ENCODE data around the gene CBX4. TPM values are rescaled to one million over a fixed set of nuclear protein-coding genes. Genes with fewer than 3 reads are reported as not detected.

Gene CBX4
- polyA plus RNA-seq, 1 donor: 11.0 TPM

DNA sequence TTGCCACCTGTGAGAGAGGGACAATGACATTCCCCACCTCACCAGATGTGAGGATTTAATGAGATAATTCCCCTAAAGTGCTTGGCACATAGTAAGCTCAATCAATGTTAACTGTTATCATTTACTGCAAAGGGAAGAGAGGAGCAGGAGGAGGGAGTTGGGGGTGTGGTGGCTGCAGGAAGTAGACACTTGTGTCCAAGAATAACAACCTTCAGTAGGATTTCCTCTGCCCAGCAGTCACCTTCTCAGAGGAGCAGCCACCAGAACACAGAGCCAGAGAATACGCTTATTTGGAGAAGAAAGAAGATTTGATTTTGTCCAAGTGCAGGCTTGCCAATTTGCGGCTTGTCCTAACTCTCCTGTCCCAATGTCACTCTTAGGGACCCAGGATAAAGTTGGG is 10.2 kb downstream of the CBX4 start:
- no peak for DNase-seq

DNA sequence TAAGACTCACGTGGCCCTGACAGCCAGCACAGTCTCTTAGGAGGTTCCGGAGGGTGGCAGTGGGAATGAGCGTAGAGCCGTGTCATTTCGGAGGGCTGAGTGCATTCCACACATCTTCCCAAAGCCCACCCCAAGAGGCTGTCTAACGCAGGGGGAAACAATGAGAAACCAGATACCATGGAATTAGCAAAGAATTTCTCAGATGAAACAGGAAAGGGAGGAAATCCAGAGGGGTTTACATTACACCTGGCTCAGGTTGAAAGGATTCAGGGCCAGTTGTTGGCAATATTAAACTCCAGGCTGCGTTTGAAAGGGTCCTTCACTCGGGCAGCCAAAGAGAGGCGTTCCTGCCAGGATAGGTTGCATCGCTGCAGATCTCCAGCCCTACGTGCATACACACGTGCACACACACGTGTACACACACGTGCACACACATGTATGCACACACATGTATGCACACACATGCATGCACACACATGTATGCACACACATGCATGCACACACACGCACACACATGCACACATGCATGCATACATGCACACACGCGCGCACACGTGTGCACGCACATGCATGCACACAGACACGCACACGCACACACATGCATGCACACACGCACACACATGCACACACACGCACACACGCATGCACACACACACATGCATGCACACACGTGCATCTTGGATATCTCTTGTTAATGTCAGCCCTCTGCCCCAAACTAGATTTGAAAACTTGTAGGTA is 12.2 kb downstream of the CBX4 start:
- DNase-seq: no peak

DNA sequence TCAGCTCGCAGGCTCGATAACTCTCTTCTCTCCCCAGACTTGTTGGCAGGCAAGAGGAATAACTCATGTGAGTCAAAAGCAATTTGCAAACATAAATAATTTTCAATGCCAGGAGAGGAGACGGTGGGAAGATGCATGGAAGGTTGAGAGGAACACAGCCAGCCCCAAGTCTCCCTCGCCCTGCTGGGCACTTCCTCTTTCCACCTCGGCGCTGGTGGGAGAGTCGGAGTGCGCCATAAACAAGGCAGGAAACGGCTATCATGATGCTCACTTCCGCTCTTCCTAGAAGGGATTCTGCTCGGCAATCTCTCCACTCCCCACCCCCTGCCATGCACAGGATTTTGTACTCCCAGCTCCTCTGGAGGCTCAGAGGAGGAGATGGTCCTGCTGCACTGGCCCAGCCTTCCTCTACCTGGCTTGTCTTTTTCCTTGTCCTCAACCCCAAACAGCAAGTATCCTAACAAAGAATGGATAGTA is 13.0 kb downstream of the CBX4 start:
- no peak for DNase-seq

DNA sequence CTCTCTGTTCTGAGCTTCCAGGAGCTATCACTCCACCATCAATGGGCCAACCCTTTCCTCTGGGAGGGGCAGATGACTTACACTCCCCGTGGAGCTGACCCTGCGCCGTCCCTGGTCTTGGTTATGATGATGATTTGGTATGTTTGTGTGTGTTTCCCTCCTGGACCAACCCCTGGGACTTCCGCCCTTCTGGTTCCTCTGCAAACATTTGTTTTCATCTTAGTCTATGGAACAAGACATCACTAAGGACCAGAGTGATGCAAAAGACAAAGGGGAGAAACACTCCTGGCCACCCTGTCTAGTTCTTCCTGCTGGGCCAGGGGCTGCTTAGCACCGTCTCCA is 13.7 kb downstream of the CBX4 start:
- no peak for DNase-seq

DNA sequence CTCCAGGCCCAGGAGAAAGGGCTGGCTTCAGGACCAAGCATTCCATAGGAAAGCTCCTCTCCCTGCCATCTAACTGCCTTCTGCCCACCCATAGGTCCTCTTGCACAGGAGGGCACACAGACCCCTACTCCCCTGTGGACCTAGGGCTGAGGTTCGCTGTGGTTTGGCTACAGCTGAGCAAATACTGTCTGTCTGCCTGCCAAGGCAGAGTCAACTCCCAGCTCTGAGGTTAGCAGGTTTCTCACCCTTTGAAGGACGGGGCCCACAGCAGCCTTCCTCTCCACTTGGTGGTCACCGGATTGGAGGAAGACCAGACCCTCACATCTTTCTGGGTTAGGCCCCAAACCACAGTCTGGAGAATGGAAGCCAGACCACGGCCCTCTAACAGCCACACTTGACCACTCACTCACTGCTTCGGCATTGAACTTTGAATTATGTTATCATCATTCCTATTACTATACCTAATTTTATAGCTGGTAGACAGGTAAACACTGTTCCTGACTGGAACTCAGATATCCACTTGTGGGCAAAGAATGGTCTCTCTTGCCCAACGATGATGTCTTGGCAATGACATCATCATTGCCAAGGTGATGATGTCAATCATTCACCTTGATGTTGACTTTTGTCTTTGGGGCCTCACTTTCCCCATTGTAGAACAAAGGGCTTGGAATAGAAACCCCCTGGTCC is 14.2 kb downstream of the CBX4 start:
- no peak for DNase-seq

DNA sequence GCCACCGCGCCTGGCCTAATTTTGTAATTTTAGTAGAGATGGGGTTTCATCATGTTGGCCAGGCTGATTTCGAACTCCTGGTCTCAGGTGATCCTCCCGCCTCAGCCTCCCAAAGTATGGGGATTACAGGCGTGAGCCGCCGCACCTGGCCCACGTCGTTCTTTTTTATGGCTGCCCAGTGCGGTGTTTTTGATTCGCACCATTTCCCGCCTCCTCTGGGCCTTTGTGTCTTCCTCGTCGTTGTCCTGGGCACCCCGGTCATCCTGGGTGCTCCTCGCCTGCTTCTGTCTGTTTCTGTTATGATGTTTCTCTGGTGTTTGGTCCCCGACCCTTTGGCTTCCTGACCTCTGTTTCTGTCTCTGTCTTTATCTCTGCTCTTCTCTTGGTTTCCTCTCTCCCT is 15.0 kb downstream of the CBX4 start:
- DNase-seq: no peak

DNA sequence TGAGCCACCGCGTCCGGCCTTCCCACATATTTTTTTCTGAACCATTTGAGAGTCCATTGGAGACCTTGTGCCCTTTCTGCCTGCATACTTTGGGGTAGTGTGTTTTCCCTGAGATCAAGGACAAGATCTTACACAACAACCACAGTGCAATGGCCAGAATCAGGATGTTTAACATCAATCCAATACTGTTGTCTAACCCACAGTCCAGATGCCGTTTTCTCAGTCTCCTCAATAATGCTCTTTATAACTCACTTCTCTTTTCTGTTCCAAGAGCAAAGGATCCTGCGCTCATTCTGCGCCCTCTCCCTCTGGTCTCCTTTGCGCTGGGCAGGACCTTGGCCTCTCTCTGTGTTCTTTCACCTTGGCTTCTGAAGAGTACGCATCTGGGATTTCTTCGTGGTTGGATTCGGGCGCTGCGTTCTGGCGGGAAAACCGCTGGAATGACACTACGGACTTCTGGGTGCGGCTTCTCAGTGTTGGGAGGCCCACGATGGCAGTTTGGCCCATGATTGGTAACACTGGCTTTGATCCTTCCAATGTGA is 16.6 kb downstream of the CBX4 start:
- no peak for DNase-seq

DNA sequence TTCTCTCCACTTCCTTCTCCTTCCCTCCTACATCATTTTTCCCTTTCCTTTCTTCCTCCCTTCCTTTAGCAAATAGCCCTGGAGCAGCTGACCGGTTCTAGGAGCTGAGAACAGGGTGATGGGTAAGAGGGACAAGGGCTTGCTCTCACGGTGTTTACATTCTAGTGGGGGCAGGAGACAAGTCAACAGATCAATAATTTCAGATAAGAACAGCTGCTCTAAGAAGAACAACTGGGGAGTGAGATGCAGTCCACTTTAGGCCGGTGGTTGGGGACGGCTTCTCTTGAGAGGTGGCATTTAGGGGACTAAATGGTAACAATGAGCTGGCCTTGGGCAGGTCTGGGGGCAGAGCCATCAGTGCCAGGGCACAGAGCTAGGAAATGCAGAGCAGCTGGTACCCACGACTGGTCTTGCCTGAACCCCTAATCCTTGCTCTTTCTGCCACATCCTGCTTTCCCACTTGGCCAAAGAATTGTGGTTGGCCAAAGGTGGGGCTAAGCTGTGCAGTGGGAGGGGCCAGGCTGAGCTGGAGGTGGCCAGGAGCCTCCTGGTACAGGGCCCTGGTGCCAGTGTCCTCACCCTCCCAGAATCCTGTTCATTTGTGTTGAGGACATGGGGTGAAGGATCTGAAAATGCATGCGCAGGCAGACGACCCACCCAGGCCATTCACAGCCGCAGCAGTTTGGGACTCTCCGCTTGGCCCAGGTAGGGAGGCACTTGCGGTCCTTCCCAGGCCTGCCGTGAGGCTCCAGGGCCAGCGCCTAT is 17.7 kb downstream of the CBX4 start:
- DNase-seq: no peak

DNA sequence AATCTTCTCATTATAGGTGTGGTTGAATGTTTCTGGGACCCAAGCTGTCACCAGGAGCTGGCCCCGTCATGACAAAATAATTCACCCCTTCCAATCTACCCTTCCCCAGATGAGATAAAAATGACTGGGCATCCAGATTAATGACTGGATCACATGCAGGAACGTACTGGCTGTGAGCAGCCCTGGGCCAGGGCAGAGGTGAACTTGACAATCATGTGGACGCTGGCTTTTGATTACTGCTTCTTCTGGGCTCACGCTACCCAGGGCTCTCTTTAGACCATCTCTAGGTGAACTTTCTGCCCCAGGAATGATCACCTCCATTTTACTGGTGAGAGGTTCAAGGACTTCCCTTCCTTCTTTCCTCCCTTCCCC is 18.3 kb downstream of the CBX4 start:
- no peak for DNase-seq

DNA sequence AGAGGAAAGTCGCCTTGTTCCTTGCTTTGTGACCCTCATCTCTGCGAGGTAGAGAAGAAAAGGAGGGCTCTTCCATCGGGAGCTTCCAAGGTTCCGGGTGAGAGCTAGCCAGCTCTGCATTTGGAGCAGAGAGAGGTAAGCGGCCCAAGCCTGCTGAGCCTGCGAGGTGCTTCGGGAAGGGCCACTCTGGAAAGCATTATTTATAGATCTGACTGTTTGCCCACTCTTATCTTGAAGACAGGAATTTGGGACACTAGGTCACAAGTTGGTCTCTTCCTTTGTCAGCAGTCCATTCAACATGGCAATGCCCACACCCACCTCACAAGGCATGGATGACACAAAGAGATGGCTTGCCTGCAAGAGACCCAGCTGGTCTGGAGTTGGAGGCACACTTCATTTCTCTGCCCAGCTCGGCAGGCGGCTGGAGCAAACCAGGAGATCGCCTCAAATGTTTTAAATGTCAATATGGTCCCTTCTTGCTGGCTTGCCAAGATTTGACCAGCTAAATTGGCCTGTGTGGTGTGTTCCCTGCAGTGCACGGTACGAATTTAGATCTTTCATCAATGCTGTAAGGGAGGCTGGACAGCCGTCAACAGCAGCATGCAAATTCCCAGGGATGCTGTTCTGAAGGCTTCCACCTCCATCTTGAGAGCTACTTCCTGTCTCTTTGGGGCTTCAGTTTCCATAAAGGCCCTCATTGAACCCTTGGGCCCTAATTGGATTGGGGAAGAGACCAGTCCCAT is 19.5 kb downstream of the CBX4 start:
- DNase-seq: no peak

DNA sequence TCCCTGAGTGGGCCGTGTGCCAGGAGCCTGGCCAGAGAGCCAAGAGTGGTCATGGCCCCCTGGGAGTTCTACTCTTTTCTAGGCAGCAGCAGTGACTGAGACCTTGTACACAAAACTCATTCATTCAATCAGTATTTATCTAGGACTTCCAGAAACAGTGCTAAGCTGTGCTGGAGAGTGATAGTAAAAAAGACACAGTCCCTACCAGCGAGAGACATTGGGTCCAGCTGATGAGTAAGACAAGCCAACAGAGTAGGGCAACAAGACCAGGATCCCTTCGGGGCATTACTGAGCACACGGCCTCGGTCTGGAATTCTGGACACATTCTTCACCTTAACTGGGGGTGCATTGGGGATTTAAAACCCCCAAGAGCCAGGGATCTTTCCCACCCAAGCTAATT is 20.2 kb downstream of the CBX4 start:
- no peak for DNase-seq

DNA sequence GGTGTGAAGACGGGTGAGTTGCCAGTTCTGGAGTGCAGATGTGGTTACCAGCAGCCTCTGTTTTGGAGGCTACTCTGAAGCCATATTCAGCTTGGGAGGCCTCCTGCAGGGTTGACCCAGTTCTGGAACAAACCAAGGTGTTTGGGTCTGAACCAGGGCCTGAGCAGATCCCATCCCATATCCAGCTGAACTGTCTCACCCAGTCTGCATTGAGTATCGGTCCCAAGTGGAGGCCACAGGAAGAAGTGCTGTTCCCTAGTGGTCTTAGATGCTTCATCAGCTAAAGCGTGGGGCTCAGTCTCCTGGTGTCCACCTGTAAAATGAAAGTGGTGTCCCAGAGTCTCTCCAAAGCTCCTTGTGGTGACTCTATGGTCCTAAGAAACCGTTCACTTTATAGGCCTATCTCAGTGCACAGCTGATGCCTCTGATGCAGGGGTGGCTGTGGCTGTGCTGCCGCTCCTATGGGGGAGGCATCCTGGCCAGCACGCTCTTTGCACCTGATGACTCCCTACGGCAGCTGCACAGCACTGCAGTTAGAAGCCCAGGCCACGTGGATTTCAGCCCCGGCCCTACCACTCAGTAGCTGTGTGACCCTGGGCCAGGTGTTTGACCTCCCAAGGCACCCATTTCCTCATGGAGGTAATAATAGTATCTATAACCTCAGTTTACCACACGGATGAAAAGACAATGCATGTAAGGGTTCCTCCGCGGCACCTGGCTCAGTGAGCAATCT is 21.0 kb downstream of the CBX4 start:
- no peak for DNase-seq

DNA sequence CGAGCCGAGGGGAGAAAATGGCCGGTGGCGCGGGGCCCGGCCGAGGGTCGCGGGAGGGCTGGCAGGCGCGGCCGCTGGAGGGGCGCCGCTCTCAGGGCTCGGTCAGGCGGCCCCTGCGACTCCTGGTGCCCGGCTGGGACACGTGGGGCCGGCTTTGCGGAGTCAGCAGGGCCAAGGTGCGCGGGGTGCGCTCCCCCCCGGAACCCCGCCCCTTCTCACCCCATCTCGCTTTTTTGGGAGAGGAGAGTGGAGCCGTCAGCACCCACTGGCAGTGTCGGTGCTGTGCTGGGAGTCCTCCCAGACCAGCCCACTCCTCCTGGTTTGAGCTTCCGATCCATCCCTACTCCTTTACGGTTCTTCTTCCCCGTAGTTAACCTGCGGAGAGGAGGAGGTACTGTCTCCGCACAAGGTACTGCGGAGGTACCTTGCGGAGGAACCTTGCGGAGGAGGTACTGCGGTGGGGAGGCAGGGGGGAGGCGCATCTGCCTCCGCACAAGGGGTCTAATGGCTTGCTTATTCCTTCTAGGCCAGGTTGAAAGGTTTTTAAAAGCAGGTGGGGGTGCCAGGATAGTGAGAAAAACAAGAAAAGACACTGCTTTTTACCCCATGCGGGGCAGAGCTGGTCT is 23.3 kb downstream of the CBX4 start:
- DNase-seq: no peak

DNA sequence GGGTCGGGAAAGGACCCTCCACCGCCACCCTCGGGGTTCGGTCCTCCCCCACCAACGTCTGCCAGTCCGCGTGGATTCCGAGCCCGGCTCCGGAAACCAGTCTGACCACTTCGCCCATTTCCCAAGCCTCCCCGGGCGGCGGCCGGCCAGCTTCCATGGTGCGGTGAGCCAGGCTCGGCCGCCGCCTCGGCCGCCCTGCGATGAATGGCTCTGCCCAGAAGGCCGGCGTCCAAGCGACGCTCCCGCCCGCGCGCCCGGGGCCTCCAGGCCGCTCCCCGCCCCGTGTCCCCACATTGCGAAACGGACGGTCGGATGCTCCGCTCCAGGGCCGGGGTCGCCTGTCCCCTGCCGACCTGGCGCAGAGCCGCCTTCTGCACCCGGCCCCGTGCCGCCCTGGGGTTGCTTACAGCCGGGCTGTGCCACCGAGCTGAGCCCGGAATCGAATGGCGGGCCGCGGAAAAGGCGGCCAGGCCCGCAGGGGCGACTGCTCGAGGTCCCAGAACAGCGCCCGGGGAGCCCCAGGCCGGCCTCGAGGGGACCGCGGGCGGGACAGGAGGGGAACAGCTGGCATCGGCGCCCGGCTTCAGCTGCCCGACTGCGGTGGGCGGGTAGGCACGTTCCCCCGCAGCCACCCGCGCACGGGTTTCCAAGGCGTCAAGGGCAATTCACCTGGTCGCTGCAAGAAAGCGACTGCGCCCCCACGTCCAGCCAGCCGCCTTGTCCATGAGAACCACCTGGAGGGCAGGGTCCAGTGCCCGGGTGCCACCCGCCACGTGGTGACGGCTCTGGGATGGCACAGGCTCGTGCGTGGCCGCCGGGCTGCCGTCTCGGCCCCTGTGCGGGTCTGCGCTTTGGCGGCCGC is 24.0 kb downstream of the CBX4 start:
- DNase-seq: no peak

DNA sequence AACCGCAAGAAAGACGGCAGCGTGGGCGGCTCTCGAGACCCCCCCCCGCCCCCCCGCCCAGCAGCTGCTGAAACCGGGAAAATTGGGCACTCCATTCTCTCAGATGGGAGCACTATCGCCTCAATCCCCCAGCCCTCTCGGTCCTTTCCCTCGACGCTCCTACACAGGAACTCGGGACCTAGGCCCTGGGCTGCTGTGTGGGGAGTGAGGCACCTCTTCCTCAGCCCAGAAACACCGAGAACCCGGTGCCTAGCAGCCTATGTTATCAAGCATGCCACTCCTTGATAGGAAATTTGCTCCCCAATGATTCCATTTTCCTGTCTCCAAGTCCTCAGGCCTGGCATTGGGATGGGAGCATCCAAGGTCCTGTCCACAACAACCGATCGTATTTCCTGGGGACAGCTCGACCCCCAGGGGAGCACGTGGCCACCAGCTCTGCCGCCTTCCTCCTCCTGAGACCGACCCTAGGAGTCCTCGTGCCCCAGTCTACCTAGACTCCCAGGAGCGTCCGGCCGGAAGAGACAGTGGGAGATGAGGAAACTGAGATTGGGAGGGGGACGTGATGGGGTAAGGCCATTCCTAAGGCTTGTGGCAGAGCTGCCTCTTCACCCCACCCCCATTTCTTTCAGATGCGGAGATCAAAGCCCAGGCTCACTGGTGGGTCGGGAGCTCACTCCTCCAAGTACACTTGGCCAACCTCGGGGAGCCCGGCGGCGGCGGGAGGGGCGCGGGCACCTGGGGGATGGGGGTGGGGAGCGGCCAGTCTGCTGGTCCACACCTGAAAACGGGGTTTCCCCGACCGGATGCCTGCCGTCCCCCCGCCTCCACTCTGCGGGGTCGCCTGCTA is 24.9 kb downstream of the CBX4 start:
- no peak for DNase-seq

DNA sequence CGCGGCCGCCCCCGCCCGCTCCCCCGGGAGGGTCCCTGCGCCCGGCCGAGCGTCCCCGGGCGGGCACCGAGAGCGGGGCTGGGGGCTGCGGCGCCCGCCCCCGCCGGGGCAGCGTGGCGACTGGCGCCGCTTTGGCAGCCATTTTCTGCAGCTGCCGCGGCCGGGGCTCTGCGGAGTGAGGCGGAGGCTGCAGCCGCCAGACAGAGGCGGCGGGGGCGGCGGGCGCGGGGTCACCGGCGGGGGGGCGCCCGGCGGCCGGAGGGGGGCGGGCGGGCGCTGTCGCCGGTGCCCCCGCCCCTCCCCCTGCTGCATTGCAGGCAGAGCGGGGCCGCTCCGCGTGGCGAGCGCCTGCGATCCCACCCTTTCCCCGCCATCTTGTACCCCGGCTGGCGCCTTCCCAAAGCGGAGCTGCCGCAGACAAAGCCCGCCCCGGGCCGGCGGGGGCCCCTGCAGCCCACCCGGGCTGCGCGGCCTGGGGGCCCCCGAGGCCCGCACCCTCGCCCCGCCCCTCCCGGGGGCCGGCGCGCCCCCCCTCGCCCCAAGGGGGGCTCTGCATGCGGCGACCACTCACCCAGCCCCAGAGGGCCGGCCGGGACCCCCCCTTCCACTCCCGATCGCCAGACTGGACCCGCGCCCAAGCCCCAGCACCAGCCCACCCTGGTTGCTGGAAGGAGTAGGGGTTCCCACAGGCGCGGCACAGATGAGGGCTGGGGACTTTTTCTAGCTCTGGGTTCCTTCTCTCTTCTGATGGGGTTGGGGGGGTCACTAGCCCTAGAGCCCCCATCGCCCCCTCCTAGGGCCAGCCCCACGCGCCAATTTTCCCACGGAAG is 25.7 kb downstream of the CBX4 start:
- DNase-seq: no peak

DNA sequence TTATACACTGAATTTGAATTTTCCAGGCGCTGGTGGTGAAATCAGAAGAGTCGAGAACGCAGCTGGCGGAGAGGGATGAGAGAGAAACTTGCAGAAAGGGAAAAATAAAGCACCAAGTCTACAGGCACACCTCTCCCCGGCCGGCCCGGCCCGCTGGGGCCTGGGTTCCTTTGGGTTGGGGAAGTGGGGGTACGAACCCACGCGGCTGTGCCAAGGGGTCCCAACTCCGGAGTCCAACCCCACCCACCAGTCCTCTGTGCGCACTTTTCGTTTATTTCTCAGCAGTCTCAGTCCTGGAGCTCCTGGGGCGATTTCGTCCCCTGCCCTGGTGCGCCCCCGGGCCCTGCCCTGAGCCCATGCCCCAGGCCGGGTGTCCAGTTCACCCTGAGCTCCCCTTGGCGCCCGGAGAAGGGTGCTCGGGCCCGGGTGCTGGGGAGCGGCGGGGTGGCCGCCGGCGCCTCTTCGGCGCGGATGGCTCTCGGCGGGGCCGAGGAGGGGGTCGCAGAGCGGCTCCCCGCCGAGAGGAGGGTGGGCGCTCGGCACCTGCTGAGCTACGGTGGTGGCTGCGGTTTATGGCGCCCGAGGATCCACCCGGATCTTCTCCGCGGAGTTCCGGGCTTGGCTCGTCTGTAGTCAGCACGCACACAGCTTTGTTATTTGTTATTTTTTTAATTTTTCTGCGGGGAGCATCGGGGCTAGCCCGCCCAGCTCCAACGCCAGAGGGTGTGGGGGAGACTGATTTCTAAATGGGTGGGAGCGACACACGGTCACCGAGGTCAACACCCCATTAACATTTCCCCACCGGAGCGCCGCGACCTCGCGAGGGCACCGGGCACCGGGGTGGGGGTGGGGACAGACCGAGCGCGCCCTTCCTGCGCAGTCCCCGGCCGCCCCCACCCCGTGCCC is 26.6 kb downstream of the CBX4 start:
- DNase-seq: no peak

All from hindlimb muscle (tissue), 1 donor.